Glutamatergic neuron (in vitro differentiated cells): ENCODE data around the gene BROX. TPM values are rescaled to one million over a fixed set of nuclear protein-coding genes. Genes with fewer than 3 reads are reported as not detected.

ENCODE experiments used
- DNase-seq: peaks from one replicate; pipeline ENCODE4 v3.0.0; 2022
- H3K27ac Mint-ChIP-seq: one replicate; pipeline ENCODE4 v1.8.0; 2020; ENCODE audit warnings: mild to moderate bottlenecking, mixed read lengths, inconsistent platforms; ENCODE audit not compliant: unreplicated experiment
- H3K27me3 Mint-ChIP-seq: one replicate; pipeline ENCODE4 v1.8.0; 2020; ENCODE audit warnings: mild to moderate bottlenecking, moderate library complexity, mixed read lengths, inconsistent platforms; ENCODE audit not compliant: unreplicated experiment
- H3K36me3 Mint-ChIP-seq: one replicate; pipeline ENCODE4 v1.8.0; 2020; ENCODE audit warnings: mild to moderate bottlenecking, mixed read lengths, inconsistent platforms; ENCODE audit not compliant: unreplicated experiment
- H3K4me1 Mint-ChIP-seq: one replicate; pipeline ENCODE4 v1.8.0; 2020; ENCODE audit warnings: mild to moderate bottlenecking, low read depth, mixed read lengths, inconsistent platforms; ENCODE audit not compliant: unreplicated experiment
- H3K4me3 Mint-ChIP-seq: one replicate; pipeline ENCODE4 v1.8.0; 2020; ENCODE audit warnings: mild to moderate bottlenecking, mixed read lengths, inconsistent platforms; ENCODE audit not compliant: unreplicated experiment
- H3K9me3 Mint-ChIP-seq: one replicate; pipeline ENCODE4 v1.8.0; 2020; ENCODE audit warnings: mild to moderate bottlenecking, moderate library complexity, mixed read lengths, inconsistent platforms; ENCODE audit not compliant: unreplicated experiment
- total RNA-seq: library from RNA; stranded (reverse); fragmentation: NEBNext Ultra II Directional; extraction: Animal tissue kit (Norgen Biotek cat#: 25700); gene quantifications from one replicate; pipeline ENCODE4 v1.2.1, GENCODE V29; 2021; ENCODE audit not compliant: unreplicated experiment
- TF ChIP-seq, protein P1 (sequence below): fragments of 200-600 bp; sonication (generic); IDR thresholded peaks from one replicate; pipeline ENCODE4 v1.5.0; 2021; ENCODE audit not compliant: partially characterized antibody, unreplicated experiment

BROX gene
- total RNA-seq, 1 donor from 2014 or later: 19.0 TPM

DNA sequence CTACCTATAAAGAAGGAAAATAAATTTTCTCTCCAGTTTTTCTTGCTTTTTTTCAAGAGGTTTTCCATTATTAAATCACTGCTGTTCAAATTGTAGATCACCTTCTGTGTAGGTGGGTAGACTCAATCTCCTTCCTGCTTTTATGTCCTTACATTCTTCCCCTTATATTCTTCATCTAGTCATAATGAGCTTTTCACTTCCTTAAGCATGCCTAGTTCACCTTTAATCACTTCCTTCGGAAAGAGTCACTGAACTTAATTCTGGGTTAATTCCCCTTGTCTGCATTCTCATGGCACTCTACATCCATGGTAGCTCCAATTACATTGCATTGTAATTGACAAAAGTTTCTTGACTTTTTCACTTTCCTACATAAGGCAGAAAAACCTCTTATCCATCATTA lies 18.5 kb downstream of the BROX start:
- H3K9me3 Mint-ChIP-seq: no peaks in the 10 kb centered on the region
- no peak overlapping the region for H3K4me3 Mint-ChIP-seq
- H3K4me1 Mint-ChIP-seq: peaks cover 1% of the 10 kb centered on the region
- no peaks in the 10 kb centered on the region for H3K36me3 Mint-ChIP-seq
- DNase-seq: no peak
- no peaks in the 10 kb centered on the region for H3K27me3 Mint-ChIP-seq
- TF ChIP-seq, protein P1, sequence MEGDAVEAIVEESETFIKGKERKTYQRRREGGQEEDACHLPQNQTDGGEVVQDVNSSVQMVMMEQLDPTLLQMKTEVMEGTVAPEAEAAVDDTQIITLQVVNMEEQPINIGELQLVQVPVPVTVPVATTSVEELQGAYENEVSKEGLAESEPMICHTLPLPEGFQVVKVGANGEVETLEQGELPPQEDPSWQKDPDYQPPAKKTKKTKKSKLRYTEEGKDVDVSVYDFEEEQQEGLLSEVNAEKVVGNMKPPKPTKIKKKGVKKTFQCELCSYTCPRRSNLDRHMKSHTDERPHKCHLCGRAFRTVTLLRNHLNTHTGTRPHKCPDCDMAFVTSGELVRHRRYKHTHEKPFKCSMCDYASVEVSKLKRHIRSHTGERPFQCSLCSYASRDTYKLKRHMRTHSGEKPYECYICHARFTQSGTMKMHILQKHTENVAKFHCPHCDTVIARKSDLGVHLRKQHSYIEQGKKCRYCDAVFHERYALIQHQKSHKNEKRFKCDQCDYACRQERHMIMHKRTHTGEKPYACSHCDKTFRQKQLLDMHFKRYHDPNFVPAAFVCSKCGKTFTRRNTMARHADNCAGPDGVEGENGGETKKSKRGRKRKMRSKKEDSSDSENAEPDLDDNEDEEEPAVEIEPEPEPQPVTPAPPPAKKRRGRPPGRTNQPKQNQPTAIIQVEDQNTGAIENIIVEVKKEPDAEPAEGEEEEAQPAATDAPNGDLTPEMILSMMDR: no peak
- no peak overlapping the region for H3K27ac Mint-ChIP-seq

DNA sequence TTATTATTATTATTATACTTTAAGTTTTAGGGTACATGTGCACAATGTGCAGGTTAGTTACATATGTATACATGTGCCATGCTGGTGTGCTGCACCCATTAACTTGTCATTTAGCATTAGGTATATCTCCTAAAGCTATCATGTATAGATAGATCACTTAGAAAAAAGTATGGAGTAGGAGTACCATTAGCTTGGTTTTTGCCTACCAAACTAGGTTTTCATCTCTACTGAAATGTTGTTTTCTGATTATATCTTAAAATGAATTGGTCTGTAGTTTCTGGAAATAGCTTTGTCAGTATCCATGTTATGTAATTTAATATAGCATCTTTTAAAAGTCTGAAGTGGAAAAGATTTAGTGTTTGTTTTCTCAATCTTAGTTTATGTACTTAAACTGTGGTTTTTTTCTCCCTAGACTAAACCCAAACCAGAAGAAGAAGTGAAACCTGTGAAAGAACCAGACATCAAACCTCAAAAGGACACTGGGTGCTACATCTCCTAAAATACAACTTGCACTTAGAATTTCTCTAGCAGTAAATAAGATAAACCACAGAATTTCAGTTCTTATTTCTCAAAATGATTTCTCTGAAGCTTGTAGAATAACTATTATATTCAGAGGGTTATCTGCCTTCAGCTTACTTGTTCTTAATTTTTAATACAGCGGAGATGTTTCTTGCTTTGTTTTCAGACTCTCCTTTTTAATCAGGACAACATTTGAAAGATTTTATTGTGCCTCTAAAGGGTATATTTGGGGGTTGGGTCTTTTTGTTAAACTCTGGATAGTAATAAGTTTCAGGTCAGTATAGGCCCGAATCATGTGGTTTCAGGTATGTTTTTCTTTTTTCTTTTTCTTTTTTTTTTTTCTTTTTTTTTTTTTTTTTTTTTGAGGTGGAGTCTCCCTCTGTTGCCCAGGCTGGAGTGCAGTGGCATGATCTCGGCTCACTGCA lies 20.1 kb downstream of the BROX start:
- no peak for DNase-seq
- H3K4me3 Mint-ChIP-seq: no peak overlapping the region
- TF ChIP-seq, protein P1: no peak
- H3K9me3 Mint-ChIP-seq: no peaks in the 10 kb centered on the region
- H3K4me1 Mint-ChIP-seq: peaks cover 1% of the 10 kb centered on the region
- no peak overlapping the region for H3K27ac Mint-ChIP-seq
- H3K36me3 Mint-ChIP-seq: no peaks in the 10 kb centered on the region
- no peaks in the 10 kb centered on the region for H3K27me3 Mint-ChIP-seq

DNA sequence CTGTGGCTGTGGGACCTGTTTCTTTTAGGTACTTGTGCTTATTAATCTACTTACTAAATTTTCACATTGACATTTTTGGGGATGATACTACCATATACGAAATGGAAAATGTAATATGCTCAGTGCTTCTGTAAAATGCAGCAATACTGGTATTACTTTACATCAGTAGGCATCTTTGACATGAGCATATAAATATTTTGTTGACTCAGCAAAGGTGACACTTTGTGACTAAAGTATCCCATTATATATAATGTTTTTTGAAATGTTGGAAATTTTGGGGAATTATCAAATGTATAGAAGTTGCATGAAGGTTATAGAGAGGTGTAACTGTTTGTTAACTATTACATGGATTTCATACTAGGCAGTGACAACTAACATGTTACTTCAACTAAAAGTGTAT lies 22.4 kb downstream of the BROX start:
- TF ChIP-seq, protein P1: no peak
- DNase-seq: no peak
- Mint-ChIP-seq H3K4me1 (peaks cover 1% of the 10 kb centered on the region), H3K4me3 (no peak overlapping the region), H3K27me3 (no peaks in the 10 kb centered on the region), H3K27ac (no peak overlapping the region), H3K36me3 (no peaks in the 10 kb centered on the region), H3K9me3 (no peaks in the 10 kb centered on the region)

DNA sequence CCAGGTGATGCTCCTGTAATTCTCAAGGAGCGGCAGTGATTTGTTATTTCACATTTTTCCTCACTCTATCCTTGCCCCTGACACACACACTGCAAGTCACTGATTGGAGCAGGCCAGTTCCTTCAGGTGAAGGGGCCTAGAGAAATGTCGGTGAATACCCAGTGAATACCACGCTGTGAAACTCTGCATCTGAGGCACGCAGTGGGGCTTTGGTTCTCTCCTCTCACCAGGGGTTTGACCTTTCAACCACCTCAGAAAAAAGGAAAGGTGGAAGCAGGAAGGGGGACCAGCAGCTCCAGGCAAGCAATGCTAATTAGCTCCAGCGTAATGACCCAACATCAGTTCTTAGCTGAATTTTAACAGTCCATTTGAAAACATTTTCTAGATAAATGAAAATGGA lies 24.1 kb downstream of the BROX start:
- TF ChIP-seq, protein P1: no peak
- DNase-seq: no peak
- Mint-ChIP-seq H3K9me3 (no peaks in the 10 kb centered on the region), H3K4me3 (no peak overlapping the region), H3K36me3 (no peaks in the 10 kb centered on the region), H3K4me1 (peaks cover 1% of the 10 kb centered on the region), H3K27ac (no peak overlapping the region), H3K27me3 (no peaks in the 10 kb centered on the region)

DNA sequence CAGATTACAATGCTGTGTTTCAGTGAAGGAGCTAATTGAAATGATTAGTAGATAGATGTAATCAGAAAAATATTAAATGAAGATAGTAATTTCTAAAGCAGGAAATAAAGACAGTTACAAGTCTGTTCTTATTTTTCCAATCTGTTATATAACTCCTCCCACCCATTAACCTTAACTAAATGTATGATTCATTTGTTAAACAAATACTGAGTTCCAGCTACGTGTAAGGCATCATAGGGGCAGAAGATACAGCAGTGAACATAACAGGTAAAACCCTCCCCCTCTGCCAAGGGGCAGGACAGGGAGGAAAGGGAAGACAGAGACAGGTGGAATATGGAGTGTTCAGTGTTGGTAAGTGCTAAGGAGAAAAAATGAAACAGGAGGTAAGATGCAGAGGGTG lies 24.6 kb downstream of the BROX start, which contains the start of gene FAM177B:
Gene FAM177B (plus strand): TSS at position 231 of the 400 bp plus-strand sequence. CDS start 9,344 bp downstream, outside the sequence.
- H3K27ac Mint-ChIP-seq: no peak within 1 kb of the TSS
- H3K27me3 Mint-ChIP-seq: no peaks in the 10 kb centered on the region
- TF ChIP-seq, protein P1: no peak
- no peak for DNase-seq
- no peaks in the 10 kb centered on the region for H3K36me3 Mint-ChIP-seq
- no peak within 1 kb of the TSS for H3K4me3 Mint-ChIP-seq
- H3K4me1 Mint-ChIP-seq: peaks cover 1% of the 10 kb centered on the region
- H3K9me3 Mint-ChIP-seq: no peaks in the 10 kb centered on the region
